NCI-H146 (cell line): Measurements from ENCODE around the gene TNPO3.
A peak's percentile ranks its signal among the peaks of the same experiment; 100 is the strongest.
"Not testable (repeated sequence)": the region's sequence is repeated elsewhere in the genome, so short reads cannot be mapped to it uniquely, and the experiment has no call there.

Experiments used
- DNase-seq: peaks from one replicate; lab custom pipeline; 2025; lab: John Stamatoyannopoulos, UW

The TNPO3 gene

DNA sequence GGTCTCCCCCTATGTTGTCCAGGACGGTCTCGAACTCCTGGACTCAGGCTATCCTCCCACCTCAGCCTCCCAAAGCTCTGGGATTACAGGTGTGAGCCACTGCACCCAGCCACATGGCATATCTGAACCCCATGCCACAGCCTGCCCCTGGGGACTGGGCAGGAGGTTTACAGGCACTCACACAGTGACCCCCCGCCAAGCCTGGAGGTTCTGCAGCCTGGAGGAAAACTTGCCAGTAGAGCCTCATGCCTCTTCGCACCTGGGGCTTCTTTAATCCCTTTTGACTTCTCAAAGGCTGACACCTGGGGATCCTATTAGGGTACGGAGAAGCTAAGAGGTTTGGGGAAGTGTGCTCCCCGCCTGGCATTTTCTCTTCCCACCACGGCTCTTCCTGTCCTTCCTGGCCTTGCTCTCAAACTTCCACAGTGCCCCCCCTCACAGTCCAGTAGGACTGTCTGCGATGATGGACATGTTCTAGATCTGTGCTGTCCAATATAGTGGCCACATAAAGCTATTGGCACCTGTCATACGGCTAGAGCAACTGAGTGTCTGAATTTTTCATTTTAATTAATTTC lies 133.0 kb downstream of the TNPO3 start:
- no peak for DNase-seq

DNA sequence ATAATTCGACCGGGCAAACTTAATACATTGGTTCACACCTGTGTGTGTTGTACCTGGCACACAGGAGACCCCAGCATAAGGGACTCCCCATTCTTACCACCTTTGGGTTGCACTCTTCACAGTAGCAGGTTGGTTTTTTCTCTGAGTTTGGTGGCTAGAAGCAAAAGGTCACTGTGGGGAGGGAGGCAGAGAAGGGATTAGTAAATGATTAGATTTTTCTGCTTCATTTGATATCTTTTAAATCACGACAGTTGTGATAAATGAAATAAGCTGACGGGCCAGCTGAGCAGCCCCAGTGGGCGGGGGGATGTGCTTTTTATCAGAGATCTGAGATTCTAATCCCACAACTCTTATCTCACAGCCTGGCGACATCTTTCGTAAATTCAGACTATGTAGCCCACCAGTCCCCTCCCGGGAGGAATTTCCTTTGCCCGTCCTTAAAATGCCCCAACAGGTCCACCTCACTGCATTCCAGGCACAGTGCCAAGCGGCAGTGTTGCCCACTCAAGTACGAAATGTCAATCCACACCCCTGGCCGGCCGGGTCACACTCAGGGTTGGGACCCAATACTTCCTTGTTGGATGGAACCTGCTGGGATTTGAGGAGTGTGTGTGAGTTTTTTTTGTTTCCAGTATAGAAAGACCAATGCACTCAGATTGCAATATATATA lies 133.9 kb downstream of the TNPO3 start:
- DNase-seq: no peak

DNA sequence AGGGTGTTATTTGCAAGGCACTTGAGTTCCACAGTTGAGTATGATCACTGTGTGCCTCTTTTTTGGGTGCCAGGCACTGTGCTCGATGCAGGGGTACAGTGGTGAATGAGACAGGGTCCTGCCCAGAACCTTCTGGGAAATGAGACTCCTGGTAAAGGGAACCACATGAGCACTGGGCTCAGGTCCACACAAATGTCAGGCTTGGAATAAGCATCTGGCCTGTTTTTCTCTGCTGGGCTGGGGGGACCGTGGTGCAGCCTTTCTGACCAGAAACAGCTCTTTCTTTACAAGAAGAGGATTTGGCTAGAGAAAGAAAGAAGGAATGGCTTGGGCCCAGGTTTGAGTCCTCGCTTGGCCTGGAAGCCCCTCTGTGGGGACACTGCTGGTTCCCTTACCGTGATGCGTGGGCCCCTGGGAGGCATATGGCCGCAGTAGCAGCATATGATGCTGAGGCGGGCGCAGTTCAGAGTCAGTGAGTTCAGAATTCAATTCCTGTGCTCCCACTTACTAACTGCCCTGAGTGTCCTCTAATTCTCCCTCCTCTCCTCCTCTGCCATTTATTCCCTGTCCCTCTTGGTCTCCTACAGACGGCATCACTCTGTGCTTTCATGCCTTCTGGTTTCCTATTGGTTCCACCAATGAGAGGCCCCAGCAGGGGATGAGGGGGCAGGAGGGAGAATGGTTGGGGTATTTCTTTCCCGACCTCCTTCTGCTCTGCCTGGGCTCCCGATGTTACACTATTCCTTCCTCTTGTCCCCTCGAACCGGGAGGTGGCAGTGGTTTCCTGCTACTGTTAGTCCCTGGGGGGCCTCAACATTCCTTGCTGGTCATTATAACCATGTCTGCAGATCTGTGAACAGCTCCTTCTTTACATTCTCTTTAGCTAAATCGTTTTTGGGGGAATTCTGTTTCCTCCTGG lies 134.8 kb downstream of the TNPO3 start:
- DNase-seq: no peak

DNA sequence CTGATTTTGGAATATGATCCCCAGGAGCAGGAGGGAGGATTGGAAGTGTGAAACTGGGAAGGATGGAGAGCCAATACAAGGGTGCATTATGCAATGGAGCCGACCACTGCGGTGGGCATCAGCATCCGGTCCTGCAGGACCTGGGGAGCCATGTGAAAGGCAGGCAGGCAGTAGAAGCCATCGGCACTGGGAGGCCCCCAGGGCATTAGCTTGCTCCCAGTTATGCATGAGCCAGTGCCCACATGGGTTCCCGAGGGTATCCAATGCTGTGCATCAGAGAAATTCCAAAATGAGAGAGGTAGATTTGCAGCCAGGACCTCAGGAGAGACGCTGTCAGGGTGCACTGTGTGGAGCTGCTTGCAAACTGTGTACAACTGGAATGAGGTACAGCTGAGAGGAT lies 135.7 kb downstream of the TNPO3 start:
- no peak for DNase-seq

DNA sequence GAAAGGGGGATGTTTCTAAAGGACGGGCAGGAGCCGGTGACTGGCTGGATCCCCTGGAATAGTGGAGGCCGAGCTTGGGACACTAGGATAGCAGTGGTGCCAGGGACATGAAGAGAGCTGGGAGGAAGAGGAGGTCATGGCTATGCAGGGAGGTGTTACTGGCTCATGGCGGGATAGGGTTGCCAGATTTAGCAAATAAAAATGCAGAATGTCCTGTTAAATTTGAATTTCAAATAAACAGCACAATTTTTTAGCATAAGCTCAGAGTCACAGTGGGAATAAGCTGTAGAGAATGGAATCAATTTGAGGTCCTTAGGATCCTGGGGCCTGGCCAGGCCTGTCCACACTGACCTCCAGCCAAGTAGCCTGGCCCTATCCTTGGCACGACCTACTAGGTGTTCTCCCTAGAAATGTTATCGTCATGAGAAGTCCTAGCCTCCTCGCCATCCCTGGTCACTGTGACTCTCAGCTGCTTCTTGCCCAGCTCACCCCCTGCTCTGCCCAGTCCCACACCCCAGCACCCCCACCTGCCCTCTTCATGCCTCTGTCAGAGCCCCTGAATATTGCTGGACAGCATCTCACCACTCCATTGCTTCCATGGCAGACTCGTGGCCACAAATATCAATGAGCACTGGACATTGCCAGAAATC lies 136.8 kb downstream of the TNPO3 start:
- no peak for DNase-seq

DNA sequence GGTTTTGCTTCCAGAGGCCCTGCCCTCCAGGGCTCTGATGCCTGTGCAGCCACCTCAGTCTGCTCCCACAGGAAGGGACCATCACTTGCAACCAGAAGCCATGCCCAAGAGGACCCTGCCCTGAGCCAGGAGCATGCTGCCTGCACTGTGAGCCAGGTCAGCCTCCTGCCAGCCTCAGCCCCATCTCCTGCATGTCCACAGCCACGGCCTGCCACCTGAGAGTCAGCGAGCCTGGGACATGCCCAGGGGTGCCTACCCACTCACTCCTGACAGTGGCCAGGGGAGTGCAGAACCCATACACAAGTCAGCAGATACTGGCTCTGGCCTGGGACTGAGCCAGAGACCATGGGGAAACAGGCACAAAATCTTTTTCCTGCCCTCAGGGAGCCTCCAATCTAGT lies 137.8 kb downstream of the TNPO3 start:
- no peak for DNase-seq

DNA sequence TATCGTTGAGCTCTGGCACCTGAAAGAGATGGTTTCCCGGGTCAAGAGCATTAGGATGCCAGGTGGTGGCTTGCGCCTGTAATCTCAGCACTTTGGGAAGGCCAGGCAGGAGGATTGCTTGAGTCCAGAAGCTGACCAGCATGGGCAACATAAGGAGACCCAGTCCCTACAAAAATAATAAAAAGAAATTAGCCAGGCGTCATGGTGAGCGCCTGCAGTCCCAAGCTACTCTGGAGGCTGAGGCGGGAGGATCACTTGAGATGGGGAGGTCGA lies 138.3 kb downstream of the TNPO3 start:
- no peak for DNase-seq

DNA sequence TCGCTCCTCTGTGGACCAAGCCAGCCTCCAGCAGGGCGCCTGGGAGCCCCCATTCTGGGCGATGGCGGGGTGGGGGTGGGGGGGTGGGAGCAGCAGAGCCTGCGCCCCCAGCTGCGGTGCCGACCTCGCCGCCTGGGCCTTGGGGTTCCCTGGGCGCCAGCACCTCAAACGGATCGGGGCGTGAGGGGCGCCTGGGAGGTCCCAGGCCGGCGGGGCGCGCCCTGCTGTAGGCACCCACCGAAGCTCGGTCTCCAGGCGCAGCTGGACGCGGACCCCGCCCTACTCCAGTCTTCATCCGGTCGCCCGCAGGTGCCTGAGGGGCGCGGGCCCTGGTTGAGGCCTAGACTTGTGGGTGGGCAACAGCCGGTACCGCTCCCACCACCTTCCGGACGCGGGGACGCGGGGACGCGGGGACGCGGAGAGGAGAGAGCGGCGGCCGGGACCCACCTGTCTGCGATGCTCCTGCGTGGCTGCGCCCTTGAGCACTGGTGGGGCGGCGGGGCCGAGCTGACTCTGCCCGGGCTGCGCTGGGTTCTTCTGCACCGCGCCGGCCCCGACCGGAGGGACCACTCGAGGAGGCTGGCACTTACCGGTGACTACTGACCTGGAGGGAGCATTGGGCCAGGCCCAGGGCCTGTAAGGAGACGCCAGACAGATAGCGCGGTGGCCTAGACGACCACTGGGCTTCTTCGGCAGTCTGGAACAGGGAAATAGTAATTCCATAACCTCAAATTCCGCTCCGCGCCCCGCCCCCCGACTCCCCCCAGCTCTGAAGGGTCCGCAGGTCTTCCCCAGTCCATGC lies 138.9 kb downstream of the TNPO3 start:
- no peak for DNase-seq

DNA sequence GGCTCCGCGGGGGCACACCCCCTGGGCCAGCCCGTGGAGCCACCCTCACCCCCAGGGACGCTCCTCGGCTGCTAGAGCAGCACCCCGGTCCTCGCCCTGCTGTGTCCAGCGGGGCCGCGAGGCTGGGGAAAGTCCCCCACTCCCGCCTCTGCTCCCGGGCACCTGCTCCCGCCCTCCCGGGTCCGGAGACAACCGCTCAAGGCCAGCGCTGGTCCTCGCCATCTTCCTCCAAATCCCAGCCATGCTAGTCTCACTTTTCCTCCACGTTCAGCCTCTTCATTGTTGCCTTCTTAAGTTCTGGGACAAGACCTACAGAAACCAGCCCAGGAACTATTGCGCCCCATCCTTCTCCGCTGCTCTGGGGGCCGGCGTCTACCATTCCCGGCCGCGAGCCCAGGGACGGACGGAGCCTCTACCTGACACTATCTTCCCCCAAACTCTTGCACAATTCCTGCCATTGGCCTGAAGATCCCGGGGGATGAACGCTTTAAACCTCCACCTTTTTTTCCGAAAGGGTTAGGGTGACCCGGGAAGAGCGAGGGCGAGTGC lies 139.6 kb downstream of the TNPO3 start:
- no peak for DNase-seq

DNA sequence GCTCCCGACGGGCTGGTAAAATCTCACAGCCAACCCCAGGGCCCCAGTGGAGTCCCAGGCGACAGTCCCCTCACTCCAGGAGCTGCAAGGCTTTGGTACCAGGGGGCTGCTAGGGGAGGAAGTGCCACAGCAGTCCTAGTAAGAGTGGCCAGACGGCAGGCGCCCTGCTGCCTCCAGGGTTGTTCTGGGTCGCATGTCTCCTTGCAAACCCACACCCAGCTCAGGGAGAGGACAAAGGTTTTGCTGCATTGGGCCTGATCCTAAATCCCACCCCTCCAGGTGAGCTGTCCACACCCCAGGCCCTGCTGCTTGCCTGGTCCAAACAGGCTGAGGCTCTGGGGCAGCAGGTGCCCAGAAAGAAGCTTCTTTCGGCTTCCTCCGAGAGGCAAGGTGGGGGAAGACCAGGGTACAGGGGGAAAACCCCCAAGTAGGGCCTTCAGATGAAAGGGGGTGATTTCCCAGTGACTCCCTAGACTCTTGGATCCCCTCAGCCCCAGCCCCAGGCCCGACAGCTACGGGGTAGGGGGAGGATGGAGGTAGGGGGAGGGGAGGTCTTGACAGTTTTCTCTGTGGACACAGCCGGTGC lies 140.3 kb downstream of the TNPO3 start:
- no peak for DNase-seq

DNA sequence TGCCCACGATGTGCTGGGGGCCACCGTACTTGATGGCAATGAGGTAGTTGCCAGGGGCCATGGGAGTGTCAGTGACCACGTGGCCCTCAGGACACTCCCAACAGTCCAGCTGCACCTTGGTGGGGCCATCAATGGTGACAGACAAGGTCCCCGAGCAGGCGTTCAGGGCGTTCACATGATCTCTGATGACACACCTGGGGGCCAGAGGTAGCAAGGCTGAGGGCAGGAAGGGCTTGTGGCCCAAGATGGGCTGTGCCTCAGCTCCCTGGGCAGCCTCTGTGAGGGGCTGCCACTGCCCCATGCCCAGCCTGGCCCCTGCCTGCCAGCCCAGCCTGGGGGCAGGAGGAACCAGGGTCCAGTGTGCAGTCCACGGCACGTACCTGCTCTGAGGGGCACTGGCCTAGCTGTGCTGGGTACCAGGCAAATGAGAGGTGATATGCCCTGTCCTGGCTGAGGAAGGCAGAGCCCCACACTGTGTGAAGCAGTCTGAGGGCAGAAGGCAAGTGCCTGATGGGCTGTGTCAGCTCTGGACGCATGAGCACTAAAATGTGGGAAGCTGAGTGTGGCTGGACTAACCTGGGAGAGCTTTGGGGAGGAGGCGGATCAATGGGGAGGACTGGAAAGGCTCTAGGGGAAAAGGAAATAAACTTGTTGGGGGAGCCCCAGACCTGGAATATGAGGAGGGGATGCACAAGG lies 140.9 kb downstream of the TNPO3 start:
- DNase-seq: no peak

DNA sequence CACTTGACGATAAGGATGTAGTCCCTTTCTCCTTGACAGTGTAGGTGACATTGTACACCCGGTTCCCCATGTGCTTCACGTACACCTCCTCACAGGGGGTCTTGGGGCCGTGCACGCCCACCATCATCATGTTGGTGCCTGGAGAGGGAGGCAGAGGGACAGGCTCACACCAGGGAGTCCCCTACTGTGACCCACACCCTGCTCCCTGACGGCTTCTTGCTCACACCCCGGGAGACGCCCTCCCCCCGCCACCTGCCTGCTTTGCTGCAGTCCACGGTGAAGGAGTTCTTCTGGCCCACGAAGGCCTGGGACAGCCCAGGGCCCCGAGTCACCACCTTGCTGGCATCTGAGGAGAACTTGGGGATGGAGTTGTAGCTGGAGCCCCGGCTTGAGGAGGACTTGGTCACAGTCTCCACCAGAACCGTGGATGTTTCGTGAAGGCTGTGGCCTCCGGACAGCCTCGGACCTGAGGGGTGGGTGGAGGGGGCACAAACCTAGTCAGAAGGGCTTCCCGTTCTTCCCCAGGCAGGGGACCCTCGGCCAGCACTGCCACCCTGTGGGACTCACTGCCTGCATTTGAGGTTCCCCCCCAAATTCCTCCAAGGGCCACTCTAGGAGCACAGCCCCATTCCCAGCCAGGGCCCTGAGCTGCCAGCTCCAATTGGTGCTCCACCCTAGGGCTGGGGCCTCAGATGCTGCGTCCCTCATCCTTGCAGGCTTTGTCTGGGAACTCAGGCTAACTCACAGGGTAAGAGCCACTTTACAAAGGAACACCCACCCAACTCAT lies 142.0 kb downstream of the TNPO3 start:
- DNase-seq: not testable (repeated sequence)

DNA sequence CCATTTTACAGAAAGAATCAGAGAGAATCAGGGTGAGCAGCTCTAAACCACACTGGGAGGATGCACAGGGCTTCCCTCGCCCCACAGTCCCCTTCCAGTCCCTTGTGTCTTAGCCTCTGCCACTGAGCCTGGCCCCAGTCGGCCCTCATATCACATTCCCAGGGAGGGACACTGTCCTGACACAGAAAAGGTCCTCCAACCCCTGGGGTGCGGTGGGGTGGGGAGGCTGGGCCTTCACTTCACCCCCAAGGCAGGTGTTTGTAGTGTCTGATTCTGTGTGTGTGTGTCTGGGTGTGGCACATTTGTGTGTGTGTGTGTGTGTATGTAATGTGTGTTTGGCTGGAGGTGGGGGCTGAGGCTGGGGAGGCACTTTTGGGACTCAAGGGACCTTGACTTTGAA lies 142.6 kb downstream of the TNPO3 start:
- no peak for DNase-seq

DNA sequence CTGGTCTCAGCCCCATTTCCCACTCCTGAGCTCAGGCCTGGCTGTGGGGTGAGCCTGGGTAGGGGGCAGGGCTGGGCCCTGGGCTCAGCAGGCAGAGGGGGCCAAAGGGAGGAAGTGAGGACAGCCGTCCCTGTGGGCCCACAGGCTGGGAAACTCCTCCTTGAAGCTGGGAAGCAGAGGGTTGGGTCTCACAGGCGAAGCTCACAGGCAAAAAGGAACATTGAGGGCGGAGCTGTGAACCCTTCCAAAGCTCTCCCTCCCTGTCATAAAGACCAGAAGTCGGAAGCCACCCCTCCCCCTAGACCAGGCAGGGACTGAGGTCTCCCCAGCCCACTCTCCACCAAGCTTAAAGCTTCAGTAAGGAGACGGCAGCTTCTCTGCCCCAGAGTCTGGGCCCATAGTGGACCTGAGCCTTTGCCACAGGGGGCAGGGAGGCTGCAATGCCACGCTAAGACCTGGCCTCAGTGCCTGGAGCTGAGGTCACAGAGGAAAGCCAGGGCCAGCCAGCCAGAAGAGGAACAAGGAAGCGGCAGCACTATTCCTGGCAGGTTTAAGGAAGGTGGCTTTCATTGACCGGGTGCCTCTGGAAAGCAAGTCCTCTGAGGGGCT lies 143.4 kb downstream of the TNPO3 start:
- DNase-seq: no peak

DNA sequence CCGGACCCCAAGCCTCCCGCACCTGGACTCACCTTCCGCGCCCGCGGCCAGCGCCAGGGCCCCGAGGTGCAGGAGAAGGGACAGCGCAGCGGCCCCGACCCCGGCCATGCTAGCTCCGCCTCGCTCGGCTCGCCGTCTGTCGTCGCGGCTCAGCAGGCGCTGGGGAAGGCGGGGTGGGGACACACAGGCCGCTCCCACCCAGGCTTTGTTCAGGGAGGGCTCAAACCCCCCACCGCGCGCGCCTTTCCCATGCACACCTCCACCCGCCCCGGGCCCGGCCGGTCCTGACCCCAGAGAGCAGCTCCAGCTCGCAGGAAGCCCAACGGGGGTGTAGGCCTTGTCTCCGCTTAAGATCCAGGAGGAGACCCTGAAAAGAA lies 144.4 kb downstream of the TNPO3 start, which contains the start of gene KCP:
Gene KCP, minus strand, starts transcription at position 141 of the 377 bp plus-strand sequence. Its CDS starts 33 bp downstream, at position 108.
- peak; percentile 42 for DNase-seq

DNA sequence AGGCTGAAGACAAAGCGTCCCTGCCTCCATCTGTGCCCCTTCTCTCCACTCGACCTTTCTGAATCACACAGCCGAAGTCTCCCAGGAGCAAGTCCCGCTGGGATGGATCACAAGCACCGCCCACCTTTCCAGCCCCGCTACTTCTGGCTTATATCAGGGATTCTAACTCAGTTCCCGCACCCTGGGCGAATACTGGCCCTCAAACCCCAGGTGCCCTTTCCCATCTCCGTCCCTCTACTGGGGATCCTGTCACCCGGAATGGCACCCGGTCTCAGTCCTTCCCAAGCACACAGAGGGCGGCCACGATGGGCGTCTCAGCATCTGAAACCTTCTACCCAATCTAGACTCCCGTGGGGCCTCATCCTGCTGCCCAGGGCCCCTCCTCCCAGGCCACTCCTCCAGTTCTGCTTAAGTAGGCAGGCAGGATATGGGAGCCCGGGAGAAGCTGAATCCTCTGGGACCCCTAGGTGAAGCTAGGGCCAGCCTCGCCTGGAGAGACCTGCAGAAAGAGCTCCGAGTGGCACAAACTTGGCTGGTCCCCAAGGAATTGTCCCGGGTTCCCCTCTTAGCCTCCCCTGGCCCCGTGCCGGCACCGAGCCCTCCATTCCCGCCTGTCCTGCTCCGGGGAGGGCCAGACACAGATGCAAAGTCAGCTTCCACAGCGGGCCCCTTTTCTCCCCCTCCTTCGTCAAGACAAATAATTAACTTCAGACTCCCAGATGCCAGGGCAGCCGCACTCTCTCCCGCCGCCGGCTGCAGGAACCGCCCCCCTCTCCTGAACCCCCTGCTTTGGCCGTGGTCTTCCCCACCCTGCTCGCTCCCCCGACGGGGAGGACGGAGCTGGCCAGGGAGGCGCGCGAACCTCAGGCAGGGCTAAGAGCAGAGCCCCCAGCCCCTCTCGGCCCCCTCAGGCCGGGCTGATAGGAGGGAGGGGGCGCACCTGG lies 145.0 kb downstream of the TNPO3 start:
- peak; percentile 61 for DNase-seq

DNA sequence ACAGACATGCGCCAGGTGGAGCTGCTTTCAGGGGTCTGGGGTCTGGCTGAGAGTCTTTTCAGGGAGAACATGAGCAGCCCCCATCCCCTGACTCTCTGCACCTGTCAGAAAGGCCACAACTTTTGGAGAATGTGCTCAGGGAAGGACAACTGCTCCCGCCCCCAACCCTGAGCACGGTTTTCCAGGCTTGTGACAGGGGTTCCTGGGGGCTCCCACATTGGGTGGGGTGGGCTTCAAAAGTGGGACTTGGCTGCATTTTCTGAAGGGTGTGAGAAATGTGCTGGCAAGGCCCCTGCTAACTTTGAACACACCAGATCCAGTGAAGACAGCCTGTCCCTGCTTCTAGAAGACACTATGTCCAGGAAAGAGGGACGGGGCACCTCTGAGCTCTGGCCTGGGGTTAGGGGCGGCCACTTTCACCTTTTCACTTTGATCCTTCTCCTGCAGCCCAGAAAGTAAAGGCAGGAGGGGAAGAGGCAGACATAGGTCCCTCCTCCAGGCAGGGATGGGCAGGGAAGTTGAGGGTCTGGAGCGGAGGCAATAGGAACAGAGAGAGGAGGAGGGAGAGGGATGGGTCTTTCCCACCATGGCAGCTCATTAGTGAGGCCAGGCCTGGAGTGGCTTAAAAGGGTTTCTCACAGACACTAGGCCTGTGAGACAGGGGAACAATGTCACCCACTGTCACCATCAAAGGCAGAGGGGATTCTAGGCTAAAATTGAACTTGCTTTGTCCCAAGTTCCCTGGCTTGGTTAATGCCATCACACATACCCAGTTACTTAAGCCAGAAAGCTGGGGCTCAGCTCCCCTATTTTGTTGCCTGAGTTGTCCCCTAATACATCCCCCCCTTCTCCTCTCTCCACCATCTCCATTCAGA lies 145.9 kb downstream of the TNPO3 start:
- DNase-seq: no peak
